NCI-H2227 (cell line): Measurements from ENCODE around the gene LZTR1.
"Not testable (repeated sequence)": the region's sequence is repeated elsewhere in the genome, so short reads cannot be mapped to it uniquely, and the experiment has no call there.

ENCODE experiments used
- DNase-seq: peaks from one replicate; lab custom pipeline; 2025; ENCODE audit not compliant: unreplicated experiment; lab: John Stamatoyannopoulos, UW

LZTR1 gene

DNA sequence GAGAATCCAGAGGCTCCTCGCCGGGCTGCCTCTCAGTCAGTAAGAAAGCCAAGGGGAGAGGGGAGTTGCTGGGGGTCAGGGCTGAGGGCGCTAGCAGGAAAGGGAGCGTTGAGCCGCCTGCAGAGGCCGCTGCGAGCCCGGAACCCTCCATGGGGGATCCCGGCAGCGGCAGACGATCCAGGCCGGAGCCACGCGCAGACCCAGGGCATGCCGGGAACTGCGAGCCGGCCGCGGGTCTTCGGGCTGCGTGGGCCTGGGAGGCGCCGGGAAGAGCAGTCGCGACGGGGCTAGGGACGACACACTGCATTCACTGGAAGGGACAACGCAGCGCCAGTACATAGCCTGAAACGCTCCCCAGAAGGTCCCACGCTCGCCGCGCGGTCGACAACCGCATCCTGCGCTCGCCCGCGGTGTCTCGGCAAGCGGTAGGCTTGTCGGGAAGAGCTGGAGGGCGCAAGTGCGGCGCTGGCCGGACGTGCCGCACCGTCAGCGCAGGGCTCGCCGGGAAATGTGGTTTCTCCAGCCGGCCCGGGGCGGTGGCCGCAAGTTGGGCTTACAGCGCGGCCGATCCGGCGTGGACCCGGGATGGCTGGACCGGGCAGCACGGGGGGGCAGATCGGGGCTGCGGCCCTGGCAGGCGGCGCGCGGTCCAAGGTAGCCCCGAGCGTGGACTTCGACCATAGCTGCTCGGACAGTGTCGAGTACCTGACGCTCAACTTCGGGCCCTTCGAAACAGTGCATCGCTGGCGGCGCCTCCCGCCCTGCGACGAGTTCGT, at the start of gene LZTR1:
Gene LZTR1 (plus strand): TSS at position 511 of the 776 bp plus-strand sequence. CDS start 75 bp downstream, at position 586.
- DNase-seq: peak; percentile 87

- no peak for DNase-seq
Measured at GRCh38 chr22:20933910-20934309, 48.2 kb upstream of the LZTR1 start.

DNA sequence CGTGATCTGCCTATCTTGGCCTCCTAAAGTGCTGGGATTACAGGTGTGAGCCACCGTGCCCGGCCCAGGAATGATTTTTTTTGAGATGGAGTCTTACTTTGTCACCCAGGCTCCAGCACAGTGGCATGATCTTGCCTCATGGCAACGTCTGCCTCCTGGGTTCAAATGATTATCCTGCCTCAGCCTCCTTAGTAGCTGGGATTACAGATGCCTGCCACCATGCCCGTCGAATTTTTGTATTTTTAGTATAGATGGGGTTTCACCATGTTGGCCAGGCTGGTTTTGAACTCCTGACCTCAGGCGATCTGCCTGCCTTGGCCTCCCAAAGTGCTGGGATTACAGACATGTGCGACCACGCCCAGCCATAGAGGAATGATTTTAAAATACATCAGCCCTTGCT, 47.0 kb upstream of the LZTR1 start:
- not testable (repeated sequence) for DNase-seq

DNA sequence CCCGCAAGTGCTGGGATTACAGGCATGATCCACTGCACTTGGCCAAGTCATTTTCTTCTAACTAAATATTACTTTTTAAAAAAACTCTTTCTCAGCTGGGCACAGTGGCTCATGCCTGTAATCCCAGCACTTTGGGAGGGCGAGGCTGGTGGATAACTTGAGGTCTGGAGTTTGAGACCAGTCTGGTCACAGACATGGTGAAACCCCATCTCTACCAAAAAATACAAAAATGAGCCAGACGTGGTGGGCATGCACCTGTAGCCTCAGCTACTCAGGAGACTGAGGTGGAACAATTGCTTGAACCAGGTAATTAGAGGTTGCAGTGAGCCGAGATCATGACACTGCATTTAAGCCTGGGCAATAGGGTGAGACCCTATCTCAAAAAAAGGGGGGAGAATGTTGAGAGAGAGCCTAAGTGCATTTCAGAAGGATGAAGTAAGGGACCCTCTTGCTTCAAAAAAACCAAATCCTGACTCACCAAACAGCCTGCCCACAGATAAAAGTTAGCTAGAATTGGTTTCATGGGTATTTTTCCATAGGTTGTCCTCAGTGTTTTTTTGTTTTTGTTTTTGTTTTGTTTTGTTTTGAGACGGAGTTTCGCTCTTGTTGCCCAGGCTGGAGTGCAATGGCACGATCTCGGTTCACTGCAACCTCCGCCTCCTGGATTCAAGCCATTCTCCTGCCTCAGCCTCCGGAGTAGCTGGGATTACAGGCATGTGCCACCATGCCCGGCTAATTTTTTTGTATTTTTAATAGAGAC, 46.1 kb upstream of the LZTR1 start:
- DNase-seq: not testable (repeated sequence)

- DNase-seq: no peak
Measured at GRCh38 chr22:20937031-20937793, 44.9 kb upstream of the LZTR1 start.

GRCh38 chr22:20937794-20938671, 44.1 kb upstream of the LZTR1 start:
- no peak for DNase-seq

DNA sequence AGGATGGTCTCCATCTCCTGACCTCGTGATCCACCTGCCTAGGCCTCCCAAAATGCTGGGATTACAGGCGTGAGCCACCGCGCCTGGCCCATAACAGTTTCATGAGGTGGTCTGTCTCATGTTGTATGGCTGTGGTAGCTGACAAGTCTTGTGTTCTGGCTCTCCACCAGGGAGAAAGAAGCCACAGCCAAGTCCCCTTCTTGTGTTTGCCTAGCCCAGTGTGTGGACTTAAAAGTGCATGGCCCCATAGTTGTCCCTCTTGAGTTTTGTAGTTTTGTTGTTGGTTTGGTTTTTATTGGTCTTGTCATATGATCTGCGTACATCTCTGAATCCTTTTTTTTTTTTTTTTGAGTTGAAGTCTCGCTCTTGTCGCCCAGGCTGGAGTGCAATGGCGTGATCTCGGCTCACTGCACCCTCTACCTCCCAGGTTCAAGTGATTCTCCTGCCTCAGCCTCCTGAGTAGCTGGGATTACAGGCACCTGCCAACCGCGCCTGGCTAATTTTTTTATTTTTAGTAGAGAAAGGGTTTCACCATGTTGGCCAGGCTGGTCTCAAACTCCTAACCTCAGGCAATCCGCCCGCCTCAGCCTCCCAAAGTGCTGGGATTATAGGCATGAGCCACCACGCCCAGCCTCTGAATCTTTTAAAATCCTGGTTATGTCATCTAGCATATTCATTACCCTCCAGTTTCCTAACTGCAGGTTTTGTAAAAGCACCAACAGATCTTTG, 42.5 kb upstream of the LZTR1 start:
- not testable (repeated sequence) for DNase-seq

DNA sequence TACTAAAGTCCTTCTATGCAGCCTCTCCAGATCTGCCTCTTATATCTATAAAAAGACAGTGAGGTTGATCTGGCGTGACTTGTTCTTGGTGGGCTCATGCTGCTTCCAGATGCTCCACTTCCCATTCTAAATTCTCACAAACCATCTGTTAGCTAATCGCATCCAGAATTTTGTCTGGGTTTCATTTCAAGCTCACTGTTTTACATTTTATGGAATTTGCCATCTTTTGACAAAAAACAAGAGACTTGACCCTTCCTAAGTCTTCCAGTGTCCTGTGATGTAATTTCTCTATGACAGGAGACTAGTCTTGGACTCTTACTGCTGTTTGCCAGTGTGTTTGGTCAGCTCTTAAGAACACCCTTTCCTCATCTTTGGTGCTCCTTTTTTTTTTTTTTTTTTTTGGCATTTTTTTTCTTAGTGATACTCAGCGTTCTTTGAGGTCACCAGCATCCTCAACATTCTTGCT, 41.9 kb upstream of the LZTR1 start:
- DNase-seq: no peak

DNA sequence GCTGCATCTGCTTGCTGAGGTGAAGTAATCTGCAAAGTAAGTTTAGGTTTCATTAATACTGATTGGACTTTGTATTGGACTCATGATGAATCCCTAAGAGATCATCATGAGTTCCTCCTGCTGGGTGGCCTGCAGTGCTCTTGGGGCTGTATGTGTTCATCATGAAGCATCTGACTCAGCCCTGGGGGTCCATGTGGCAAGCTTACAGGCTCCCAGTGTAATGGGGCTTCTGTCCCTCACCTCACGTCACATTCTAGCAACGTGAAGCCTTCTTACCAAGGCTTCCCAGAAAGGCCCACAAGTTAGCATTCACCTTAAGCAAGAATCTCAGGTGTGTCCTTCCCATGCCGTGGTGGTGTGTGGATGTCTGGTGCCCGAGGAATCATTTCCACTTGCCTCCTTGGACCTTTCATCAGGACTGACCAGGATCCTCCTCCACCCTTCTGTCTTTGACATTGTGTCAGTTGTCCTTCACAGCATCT, 41.2 kb upstream of the LZTR1 start:
- no peak for DNase-seq

DNA sequence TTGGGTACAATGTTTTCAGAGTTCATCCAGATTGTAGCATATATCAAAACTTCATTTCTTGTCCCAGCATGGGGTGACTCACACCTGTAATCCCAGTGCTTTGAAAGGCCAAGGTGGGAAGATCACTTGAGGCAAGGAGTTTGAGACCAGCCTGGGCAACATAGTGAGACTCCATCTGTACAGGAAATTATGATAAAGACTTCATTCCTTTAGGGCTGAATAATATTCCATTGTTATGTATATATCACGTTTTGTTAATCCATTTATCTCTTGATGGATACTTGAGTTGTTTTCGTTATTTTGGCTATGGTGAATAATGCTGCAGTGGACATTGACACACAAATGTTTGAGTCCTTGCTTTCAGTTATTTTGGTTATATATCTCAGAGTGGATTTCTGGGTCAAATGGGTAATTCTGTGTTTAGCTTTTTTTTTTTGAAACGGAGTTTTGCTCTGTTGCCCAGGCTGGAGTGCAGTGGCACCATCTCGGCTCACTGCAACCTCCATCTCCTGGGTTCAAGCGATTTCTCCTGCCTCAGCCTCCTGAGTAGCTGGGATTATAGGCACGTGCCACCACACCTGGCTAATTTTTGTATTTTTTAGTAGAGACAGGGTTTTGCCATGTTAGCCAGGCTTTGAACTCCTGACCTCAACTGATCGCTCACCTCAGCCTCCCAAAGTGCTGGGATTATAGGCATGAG, 39.7 kb upstream of the LZTR1 start:
- DNase-seq: not testable (repeated sequence)

GRCh38 chr22:20943104-20943933, 38.8 kb upstream of the LZTR1 start:
- DNase-seq: no peak

GRCh38 chr22:20944042-20944441, 38.1 kb upstream of the LZTR1 start:
- no peak for DNase-seq

- DNase-seq: no peak
Measured at GRCh38 chr22:20945578-20945934, 36.5 kb upstream of the LZTR1 start.

DNA sequence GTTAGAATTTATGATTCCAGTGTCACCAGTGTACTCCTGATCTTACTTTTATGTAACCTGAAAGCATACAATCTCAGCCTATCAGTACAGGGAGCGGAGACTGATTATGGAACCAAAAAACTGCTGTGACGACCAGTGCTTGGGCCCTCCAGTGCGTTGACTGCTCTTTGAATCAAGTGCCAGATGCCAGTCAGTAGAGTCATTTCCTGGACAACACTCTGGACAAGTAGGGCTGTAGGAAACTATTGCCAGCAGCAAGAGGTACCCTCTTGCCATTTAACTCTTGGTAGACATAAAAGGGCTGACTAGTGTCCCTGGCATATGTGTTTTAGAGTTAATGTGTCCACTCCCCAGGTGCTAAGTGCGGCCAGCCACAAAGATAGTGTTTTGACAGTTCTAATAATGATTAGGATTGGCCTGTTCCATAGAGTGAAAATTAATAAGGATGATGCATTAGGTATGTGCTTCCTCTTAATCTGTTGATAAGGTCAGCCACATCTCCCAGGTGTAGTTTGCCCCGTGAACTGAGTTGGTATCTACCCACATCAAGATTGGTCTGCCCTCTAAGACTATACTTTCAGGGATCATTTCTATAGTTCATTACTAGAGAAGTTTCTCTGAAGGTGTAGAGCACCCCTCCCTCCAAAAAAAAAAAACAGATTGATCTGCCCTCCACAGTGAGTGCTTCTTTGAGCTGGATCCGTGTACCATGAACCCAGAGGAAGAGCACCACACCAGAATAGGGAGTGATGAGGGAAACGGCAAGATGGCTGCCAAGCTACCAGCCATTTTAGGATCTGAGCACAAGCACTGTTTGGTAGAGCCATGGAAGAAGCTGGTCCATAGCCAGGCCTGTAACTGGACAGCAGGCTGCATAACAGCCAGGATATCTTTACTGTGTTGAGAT, 35.8 kb upstream of the LZTR1 start:
- DNase-seq: no peak

DNA sequence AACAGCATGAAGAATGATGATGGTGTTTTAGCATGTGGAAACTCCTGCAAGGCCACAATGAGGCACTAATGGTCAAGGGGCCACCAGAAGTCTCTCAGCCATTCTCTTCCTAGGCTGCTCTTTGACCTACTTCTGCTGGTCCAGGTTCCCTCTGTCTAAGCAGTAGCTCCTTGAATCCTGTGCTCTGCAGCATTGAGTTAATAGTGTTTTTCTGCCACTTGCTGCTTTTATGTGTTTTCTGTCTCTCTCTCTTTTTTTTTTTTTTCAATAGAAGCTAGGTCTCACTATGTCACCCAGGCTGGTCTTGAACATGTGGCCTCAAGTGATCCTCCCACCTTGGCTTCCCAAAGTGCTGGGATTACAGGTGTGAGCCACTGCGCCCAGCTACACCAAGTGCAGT, 35.1 kb upstream of the LZTR1 start:
- no peak for DNase-seq

DNA sequence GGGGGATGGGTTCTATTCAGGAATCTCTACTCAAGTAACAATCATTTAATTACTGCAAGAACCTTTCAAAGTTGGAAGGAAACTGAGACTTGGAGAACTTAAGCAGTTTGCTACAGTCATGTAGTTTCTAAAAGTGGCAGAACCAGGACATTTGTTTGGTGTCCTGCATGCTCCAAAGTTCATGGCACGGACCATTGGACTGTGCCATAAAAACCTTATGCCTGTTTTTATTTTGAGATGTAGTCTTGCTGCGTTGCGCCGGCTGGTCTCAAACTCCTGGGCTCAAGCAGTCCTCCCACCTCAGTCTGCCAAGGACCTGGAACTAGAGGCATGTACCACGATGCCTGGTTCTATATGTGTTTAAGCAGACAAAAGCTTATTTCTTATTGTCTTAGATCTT, 33.6 kb upstream of the LZTR1 start:
- DNase-seq: no peak

- DNase-seq: no peak
Measured at GRCh38 chr22:20948989-20949388, 33.1 kb upstream of the LZTR1 start.
